Measurements from ENCODE around the gene ZIC4.

DNA sequence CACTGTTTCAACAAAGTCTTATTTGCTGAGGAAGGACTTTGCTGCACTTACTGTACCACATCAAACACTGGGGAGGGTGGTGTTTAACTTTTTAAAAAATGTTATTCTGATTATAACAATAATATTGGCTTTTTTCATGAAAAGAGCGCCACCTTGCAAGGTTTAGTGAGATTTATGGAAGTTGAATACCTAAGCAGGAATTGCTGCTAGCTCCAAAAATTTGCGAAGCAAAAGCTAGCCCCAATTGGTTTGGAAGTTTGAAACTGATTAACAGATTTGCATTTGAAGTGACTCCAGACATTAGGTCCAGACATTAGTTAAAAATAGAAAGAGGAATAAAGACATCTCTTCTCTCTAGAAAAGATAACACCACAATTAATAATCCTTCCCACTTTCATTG lies 9.5 kb upstream of the ZIC4 start:
- TF ChIP-seq, protein P1, sequence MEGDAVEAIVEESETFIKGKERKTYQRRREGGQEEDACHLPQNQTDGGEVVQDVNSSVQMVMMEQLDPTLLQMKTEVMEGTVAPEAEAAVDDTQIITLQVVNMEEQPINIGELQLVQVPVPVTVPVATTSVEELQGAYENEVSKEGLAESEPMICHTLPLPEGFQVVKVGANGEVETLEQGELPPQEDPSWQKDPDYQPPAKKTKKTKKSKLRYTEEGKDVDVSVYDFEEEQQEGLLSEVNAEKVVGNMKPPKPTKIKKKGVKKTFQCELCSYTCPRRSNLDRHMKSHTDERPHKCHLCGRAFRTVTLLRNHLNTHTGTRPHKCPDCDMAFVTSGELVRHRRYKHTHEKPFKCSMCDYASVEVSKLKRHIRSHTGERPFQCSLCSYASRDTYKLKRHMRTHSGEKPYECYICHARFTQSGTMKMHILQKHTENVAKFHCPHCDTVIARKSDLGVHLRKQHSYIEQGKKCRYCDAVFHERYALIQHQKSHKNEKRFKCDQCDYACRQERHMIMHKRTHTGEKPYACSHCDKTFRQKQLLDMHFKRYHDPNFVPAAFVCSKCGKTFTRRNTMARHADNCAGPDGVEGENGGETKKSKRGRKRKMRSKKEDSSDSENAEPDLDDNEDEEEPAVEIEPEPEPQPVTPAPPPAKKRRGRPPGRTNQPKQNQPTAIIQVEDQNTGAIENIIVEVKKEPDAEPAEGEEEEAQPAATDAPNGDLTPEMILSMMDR (IDR thresholded peaks at IDR 0.05): no peak
- TF ChIP-seq EP300 (IDR thresholded peaks at IDR 0.05) (no peak), POLR2A (IDR thresholded peaks at IDR 0.05) (no peak), POLR2AphosphoS5 (IDR thresholded peaks at IDR 0.05) (no peak)

All from sigmoid colon (tissue), 4 donors.